HCT116 (cell line): ENCODE measurements around the gene SUGCT. TPM values are rescaled to one million over a fixed set of nuclear protein-coding genes. Genes with fewer than 3 reads are reported as not detected.

ENCODE experiments used
- ATAC-seq: fragments of 200-7000 bp; cut with Tn5 transposase; 2 replicates; pipeline ENCODE4 v1.9.1; 2020; ENCODE audit warnings: mild to moderate bottlenecking, moderate library complexity
- BruUV-seq: library from RNA; stranded (reverse); fragments of 400-500 nt; replicated peaks from 2 replicates; lab custom pipeline; 2021; lab: Mats Ljungman, UMichigan
- CTCF ChIA-PET: fragments of 300-600 bp; sonication (Branson Sonifier 250); formaldehyde crosslinking; loops from one replicate; lab custom pipeline; 2021; ENCODE audit warnings: antibody characterized with exemption; lab: Charles Lee
- POLR2A ChIA-PET: fragments of 300-600, 350-600 bp; sonication (Branson Sonifier 250); formaldehyde crosslinking; loops from one replicate; lab custom pipeline; 2021; ENCODE audit warnings: antibody characterized with exemption; lab: Charles Lee
- RAD21 ChIA-PET, 2 experiments: fragments of 300-600 bp; sonication (Branson Sonifier 250); formaldehyde crosslinking; loops; one replicate each; lab custom pipeline; 2023; ENCODE audit warnings: low total read pairs in 2 of 2; ENCODE audit not compliant: uncharacterized antibody in 2 of 2, unreplicated experiment in 2 of 2, low non-redundant PET in 1 of 2; lab: Charles Lee
- DNase-seq: peaks from one replicate; pipeline ENCODE4 v3.0.0-alpha.2; 2010; ENCODE audit warnings: low read depth, low spot score
- H2AFZ ChIP-seq: fragments of 200-600 bp; shearing (Covaris generic), sonication (generic); 2 replicates; pipeline ENCODE4 v1.6.1; 2017; ENCODE audit warnings: low read depth, mixed run types, mixed read lengths, antibody characterized with exemption, low read length; ENCODE audit not compliant: poor library complexity, severe bottlenecking
- H3K27ac ChIP-seq: 2 replicates; pipeline ENCODE4 v1.5.1; 2012; ENCODE audit warnings: low read depth, low read length
- H3K27me3 ChIP-seq: fragments of 200-600 bp; sonication (generic); 2 replicates; pipeline ENCODE4 v1.6.1; 2016; ENCODE audit warnings: mixed run types, low read length, mixed read lengths; ENCODE audit not compliant: insufficient read depth
- H3K36me3 ChIP-seq, 2 experiments: fragments of 200-500 bp in 1 of 2; fragments of 200-600 bp in 1 of 2; sonication (Bioruptor generic) in 1 of 2; sonication (generic) in 1 of 2; 2 replicates each; pipeline versions ENCODE4 v1.5.1 to v1.6.1; 2014 to 2016; ENCODE audit warnings: low read length in 2 of 2, inconsistent platforms in 1 of 2, mixed read lengths in 1 of 2, mixed run types in 1 of 2; ENCODE audit not compliant: insufficient read depth in 2 of 2, control insufficient read depth in 1 of 2
- H3K4me1 ChIP-seq, 2 experiments: fragments of 200-600 bp in 1 of 2; sonication (generic) in 1 of 2; 2 replicates each; pipeline versions ENCODE4 v1.5.1 to v1.6.1; 2012 to 2017; ENCODE audit warnings: low read length in 2 of 2, inconsistent platforms in 1 of 2, mild to moderate bottlenecking in 1 of 2, mixed read lengths in 1 of 2, mixed run types in 1 of 2, moderate library complexity in 1 of 2; ENCODE audit not compliant: insufficient read depth in 2 of 2, control insufficient read depth in 1 of 2
- H3K4me2 ChIP-seq: fragments of 200-600 bp; sonication (generic); 2 replicates; pipeline ENCODE4 v1.6.1; 2017; ENCODE audit warnings: mixed run types, low read length, mixed read lengths
- H3K4me3 ChIP-seq, 2 experiments: fragments of 200-600 bp in 1 of 2; sonication (generic) in 1 of 2; replicated peaks in 1 of 2; 2 replicates each; pipeline ENCODE4 v1.5.1; 2011 to 2016; ENCODE audit warnings: low read length in 2 of 2, control low read depth in 1 of 2, low read depth in 1 of 2, mild to moderate bottlenecking in 1 of 2, mixed read lengths in 1 of 2, mixed run types in 1 of 2
- H3K79me2 ChIP-seq: fragments of 200-600 bp; sonication (generic); 2 replicates; pipeline ENCODE4 v1.6.1; 2017; ENCODE audit warnings: mild to moderate bottlenecking, mixed run types, low read length, moderate library complexity, mixed read lengths; ENCODE audit not compliant: insufficient read depth
- H3K9ac ChIP-seq: fragments of 200-600 bp; sonication (generic); 2 replicates; pipeline ENCODE4 v1.6.1; 2016; ENCODE audit warnings: low read length, mixed read lengths
- H3K9me2 ChIP-seq: fragments of 200-600 bp; sonication (generic), shearing (Covaris generic); 2 replicates; pipeline ENCODE4 v1.6.1; 2017; ENCODE audit warnings: mixed run types, mild to moderate bottlenecking, moderate library complexity; ENCODE audit not compliant: insufficient read depth
- H3K9me3 ChIP-seq, 2 experiments: fragments of 200-500 bp in 1 of 2; fragments of 200-600 bp in 1 of 2; sonication (Bioruptor generic) in 1 of 2; sonication (generic) in 1 of 2; 2 replicates each; pipeline ENCODE4 v1.6.1; 2014 to 2017; ENCODE audit warnings: low read length in 2 of 2, mixed read lengths in 2 of 2, inconsistent platforms in 1 of 2, low read depth in 1 of 2, mild to moderate bottlenecking in 1 of 2, mixed run types in 1 of 2, moderate library complexity in 1 of 2; ENCODE audit not compliant: control insufficient read depth in 1 of 2, insufficient read depth in 1 of 2
- H4K20me1 ChIP-seq: fragments of 200-600 bp; sonication (generic), shearing (Covaris generic); 2 replicates; pipeline ENCODE4 v1.6.1; 2017; ENCODE audit warnings: mixed run types, mild to moderate bottlenecking, moderate library complexity; ENCODE audit not compliant: insufficient read depth
- CEBPB ChIP-seq: IDR thresholded peaks from 2 replicates; pipeline ENCODE4 v1.6.1; 2012; ENCODE audit warnings: low read depth
- EGR1 ChIP-seq: IDR thresholded peaks from 2 replicates; pipeline ENCODE4 v1.6.1; 2012; ENCODE audit warnings: low read depth
- EZH2 ChIP-seq: fragments of 200-600 bp; sonication (generic); IDR thresholded peaks from 2 replicates; pipeline ENCODE4 v1.6.1; 2017; ENCODE audit warnings: antibody characterized with exemption, mixed run types
- FOSL1 ChIP-seq: IDR thresholded peaks from 2 replicates; pipeline ENCODE4 v1.6.1; 2012; ENCODE audit warnings: low read depth
- JUND ChIP-seq: IDR thresholded peaks from 2 replicates; pipeline ENCODE4 v1.6.1; 2012
- POLR2A ChIP-seq: IDR thresholded peaks from 2 replicates; pipeline ENCODE4 v1.7.0; 2011; ENCODE audit warnings: borderline replicate concordance; ENCODE audit not compliant: insufficient read depth, insufficient read length; ENCODE audit errors: extremely low read depth
- POLR2AphosphoS5 ChIP-seq: IDR thresholded peaks from 2 replicates; pipeline ENCODE4 v1.6.1; 2011; ENCODE audit warnings: mild to moderate bottlenecking, low read depth, low read length, moderate library complexity
- SP1 ChIP-seq: IDR thresholded peaks from 2 replicates; pipeline ENCODE4 v1.6.1; 2012; ENCODE audit warnings: low read depth
- TCF7L2 ChIP-seq: IDR thresholded peaks from 2 replicates; pipeline ENCODE4 v1.7.0; 2011; ENCODE audit warnings: borderline replicate concordance, inconsistent platforms; ENCODE audit not compliant: insufficient read depth, insufficient read length; ENCODE audit errors: extremely low read depth
- intact Hi-C: fragments of 100-400 bp; cut with micrococcal nuclease; formaldehyde crosslinking; loops from 2 replicates; pipeline ENCODE4 v1.10.0; 2022
- total RNA-seq: library from RNA; stranded (reverse); gene quantifications from one replicate; pipeline ENCODE4 v1.2.1, GENCODE V29; 2021; ENCODE audit not compliant: unreplicated experiment
- TF ChIP-seq, protein P1 (sequence below): IDR thresholded peaks from 2 replicates; pipeline ENCODE4 v1.6.1; 2012
- TF ChIP-seq, protein P2 (sequence below): IDR thresholded peaks from 2 replicates; pipeline ENCODE4 v1.6.1; 2011; ENCODE audit warnings: mild to moderate bottlenecking, low read length, moderate library complexity; ENCODE audit not compliant: insufficient replicate concordance; ENCODE audit errors: extremely low read depth

SUGCT gene
- total RNA-seq, 1 experiment from 2014 or later: 4.4 TPM

GRCh38 chr7:40474790-40475680, 340.2 kb downstream of the SUGCT start:
- ATAC-seq (no peak), DNase-seq (no peak)
- Histone ChIP-seq H3K4me2 (no peak overlapping the region), H3K27me3 (no peaks in the 10 kb centered on the region), H3K27ac (no peak overlapping the region), H3K9me3 (no peaks in the 10 kb centered on the region), H3K79me2 (no peaks in the 10 kb centered on the region), H2AFZ (no peak overlapping the region), H3K4me3 (no peak overlapping the region), H3K9me2 (no peaks in the 10 kb centered on the region), H3K36me3 (no peaks in the 10 kb centered on the region), H3K4me1 (no peaks in the 10 kb centered on the region), H4K20me1 (no peaks in the 10 kb centered on the region; the same call in 1 of the 2 replicates), H3K9ac (no peak overlapping the region)
- TF ChIP-seq FOSL1: no peak
- no peak for TF ChIP-seq CEBPB
- TF ChIP-seq EZH2: no peak
- TF ChIP-seq POLR2AphosphoS5: no peak
- no peak for TF ChIP-seq POLR2A
- TF ChIP-seq JUND: no peak
- TF ChIP-seq SP1: no peak
- TF ChIP-seq, protein P1, sequence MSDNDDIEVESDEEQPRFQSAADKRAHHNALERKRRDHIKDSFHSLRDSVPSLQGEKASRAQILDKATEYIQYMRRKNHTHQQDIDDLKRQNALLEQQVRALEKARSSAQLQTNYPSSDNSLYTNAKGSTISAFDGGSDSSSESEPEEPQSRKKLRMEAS: no peak
- TF ChIP-seq, protein P2, sequence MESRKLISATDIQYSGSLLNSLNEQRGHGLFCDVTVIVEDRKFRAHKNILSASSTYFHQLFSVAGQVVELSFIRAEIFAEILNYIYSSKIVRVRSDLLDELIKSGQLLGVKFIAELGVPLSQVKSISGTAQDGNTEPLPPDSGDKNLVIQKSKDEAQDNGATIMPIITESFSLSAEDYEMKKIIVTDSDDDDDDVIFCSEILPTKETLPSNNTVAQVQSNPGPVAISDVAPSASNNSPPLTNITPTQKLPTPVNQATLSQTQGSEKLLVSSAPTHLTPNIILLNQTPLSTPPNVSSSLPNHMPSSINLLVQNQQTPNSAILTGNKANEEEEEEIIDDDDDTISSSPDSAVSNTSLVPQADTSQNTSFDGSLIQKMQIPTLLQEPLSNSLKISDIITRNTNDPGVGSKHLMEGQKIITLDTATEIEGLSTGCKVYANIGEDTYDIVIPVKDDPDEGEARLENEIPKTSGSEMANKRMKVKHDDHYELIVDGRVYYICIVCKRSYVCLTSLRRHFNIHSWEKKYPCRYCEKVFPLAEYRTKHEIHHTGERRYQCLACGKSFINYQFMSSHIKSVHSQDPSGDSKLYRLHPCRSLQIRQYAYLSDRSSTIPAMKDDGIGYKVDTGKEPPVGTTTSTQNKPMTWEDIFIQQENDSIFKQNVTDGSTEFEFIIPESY: no peak
- TF ChIP-seq TCF7L2: no peak
- TF ChIP-seq EGR1: no peak
- RAD21 ChIA-PET: no interaction called here
- CTCF ChIA-PET: no interaction called here
- intact Hi-C loops: no loop called here
- no TSS peak for BruUV-seq
- POLR2A ChIA-PET: no interaction called here
